Measurements from ENCODE around the gene SUN1.
"Not testable (repeated sequence)": the region's sequence is repeated elsewhere in the genome, so short reads cannot be mapped to it uniquely, and the experiment has no call there.

Gene SUN1

GRCh38 chr7:836429-836828 lies 4.2 kb downstream of the SUN1 start:
- H3K4me1 ChIP-seq (ENCODE audit: control insufficient read depth, insufficient read depth, low read length): peaks cover 34% of the 10 kb centered on the region
- peak; percentile 25 for DNase-seq (ENCODE audit: low read depth)

GRCh38 chr7:837001-837400 lies 4.7 kb downstream of the SUN1 start:
- H3K9me3 ChIP-seq (ENCODE audit: control insufficient read depth, low read length): no peaks in the 10 kb centered on the region
- H3K36me3 ChIP-seq (ENCODE audit: control insufficient read depth, insufficient read depth, low read length, severe bottlenecking): peaks cover 24% of the 10 kb centered on the region
- peak overlapping the region; percentile 69 for H3K9ac ChIP-seq (ENCODE audit: low read length)
- DNase-seq (ENCODE audit: low read depth): no peak
- peaks cover 28% of the 10 kb centered on the region for H3K4me1 ChIP-seq (ENCODE audit: control insufficient read depth, insufficient read depth, low read length)
- H3K27me3 ChIP-seq (replicated peaks; ENCODE audit: control insufficient read depth, insufficient read depth, low read length): no peaks in the 10 kb centered on the region
- H3K4me3 ChIP-seq (ENCODE audit: low read length): no peak overlapping the region

More at GRCh38 chr7:836429-836828, 4.2 kb downstream of the SUN1 start:
- peak overlapping the region; percentile 69 for H3K9ac ChIP-seq (ENCODE audit: low read length)
- no peak overlapping the region for H3K4me3 ChIP-seq (ENCODE audit: low read length)
- no peaks in the 10 kb centered on the region for H3K9me3 ChIP-seq (ENCODE audit: control insufficient read depth, low read length)
- H3K36me3 ChIP-seq (ENCODE audit: control insufficient read depth, insufficient read depth, low read length, severe bottlenecking): peaks cover 19% of the 10 kb centered on the region
- no peaks in the 10 kb centered on the region for H3K27me3 ChIP-seq (replicated peaks; ENCODE audit: control insufficient read depth, insufficient read depth, low read length)

GRCh38 chr7:840001-840600 lies 7.8 kb downstream of the SUN1 start:
- Histone ChIP-seq H3K4me3 (ENCODE audit: low read length) (no peak overlapping the region), H3K4me1 (ENCODE audit: control insufficient read depth, insufficient read depth, low read length) (peaks cover 8% of the 10 kb centered on the region), H3K36me3 (ENCODE audit: control insufficient read depth, insufficient read depth, low read length, severe bottlenecking) (peaks cover 55% of the 10 kb centered on the region)

GRCh38 chr7:841943-842342 lies 9.7 kb downstream of the SUN1 start:
- Histone ChIP-seq H3K9ac (ENCODE audit: low read length) (no peak overlapping the region), H3K4me3 (ENCODE audit: low read length) (no peak overlapping the region), H3K27me3 (replicated peaks; ENCODE audit: control insufficient read depth, insufficient read depth, low read length) (no peaks in the 10 kb centered on the region), H3K36me3 (ENCODE audit: control insufficient read depth, insufficient read depth, low read length, severe bottlenecking) (peaks cover 60% of the 10 kb centered on the region), H3K9me3 (ENCODE audit: control insufficient read depth, low read length) (no peaks in the 10 kb centered on the region), H3K4me1 (ENCODE audit: control insufficient read depth, insufficient read depth, low read length) (peaks cover 1% of the 10 kb centered on the region)
- DNase-seq (ENCODE audit: low read depth): no peak

More at GRCh38 chr7:840001-840600, 7.8 kb downstream of the SUN1 start:
- H3K9ac ChIP-seq (ENCODE audit: low read length): no peak overlapping the region
- no peak for DNase-seq (ENCODE audit: low read depth)
- H3K27me3 ChIP-seq (replicated peaks; ENCODE audit: control insufficient read depth, insufficient read depth, low read length): no peaks in the 10 kb centered on the region
- no peaks in the 10 kb centered on the region for H3K9me3 ChIP-seq (ENCODE audit: control insufficient read depth, low read length)

GRCh38 chr7:842431-843031 lies 10.3 kb downstream of the SUN1 start:
- Histone ChIP-seq H3K27me3 (replicated peaks; ENCODE audit: control insufficient read depth, insufficient read depth, low read length) (no peaks in the 10 kb centered on the region), H3K4me3 (ENCODE audit: low read length) (no peak overlapping the region), H3K9ac (ENCODE audit: low read length) (no peak overlapping the region), H3K36me3 (ENCODE audit: control insufficient read depth, insufficient read depth, low read length, severe bottlenecking) (peaks cover 58% of the 10 kb centered on the region), H3K4me1 (ENCODE audit: control insufficient read depth, insufficient read depth, low read length) (no peaks in the 10 kb centered on the region), H3K9me3 (ENCODE audit: control insufficient read depth, low read length) (no peaks in the 10 kb centered on the region)
- no peak for DNase-seq (ENCODE audit: low read depth)

GRCh38 chr7:843230-843629 lies 11.0 kb downstream of the SUN1 start:
- Histone ChIP-seq H3K9me3 (ENCODE audit: control insufficient read depth, low read length) (no peaks in the 10 kb centered on the region), H3K36me3 (ENCODE audit: control insufficient read depth, insufficient read depth, low read length, severe bottlenecking) (peaks cover 56% of the 10 kb centered on the region), H3K9ac (ENCODE audit: low read length) (no peak overlapping the region), H3K4me3 (ENCODE audit: low read length) (no peak overlapping the region), H3K27me3 (replicated peaks; ENCODE audit: control insufficient read depth, insufficient read depth, low read length) (no peaks in the 10 kb centered on the region), H3K4me1 (ENCODE audit: control insufficient read depth, insufficient read depth, low read length) (no peaks in the 10 kb centered on the region)
- no peak for DNase-seq (ENCODE audit: low read depth)

GRCh38 chr7:844043-844442 lies 11.8 kb downstream of the SUN1 start:
- Histone ChIP-seq H3K9ac (ENCODE audit: low read length) (no peak overlapping the region), H3K9me3 (ENCODE audit: control insufficient read depth, low read length) (no peaks in the 10 kb centered on the region), H3K36me3 (ENCODE audit: control insufficient read depth, insufficient read depth, low read length, severe bottlenecking) (peaks cover 54% of the 10 kb centered on the region), H3K4me1 (ENCODE audit: control insufficient read depth, insufficient read depth, low read length) (no peaks in the 10 kb centered on the region), H3K27me3 (replicated peaks; ENCODE audit: control insufficient read depth, insufficient read depth, low read length) (no peaks in the 10 kb centered on the region), H3K4me3 (ENCODE audit: low read length) (no peak overlapping the region)
- no peak for DNase-seq (ENCODE audit: low read depth)

GRCh38 chr7:844514-844913 lies 12.2 kb downstream of the SUN1 start:
- H3K27me3 ChIP-seq (replicated peaks; ENCODE audit: control insufficient read depth, insufficient read depth, low read length): no peaks in the 10 kb centered on the region
- no peak for DNase-seq (ENCODE audit: low read depth)
- H3K4me3 ChIP-seq (ENCODE audit: low read length): no peak overlapping the region
- H3K4me1 ChIP-seq (ENCODE audit: control insufficient read depth, insufficient read depth, low read length): no peaks in the 10 kb centered on the region
- H3K9me3 ChIP-seq (ENCODE audit: control insufficient read depth, low read length): no peaks in the 10 kb centered on the region
- peaks cover 55% of the 10 kb centered on the region for H3K36me3 ChIP-seq (ENCODE audit: control insufficient read depth, insufficient read depth, low read length, severe bottlenecking)
- no peak overlapping the region for H3K9ac ChIP-seq (ENCODE audit: low read length)

- H3K4me3 ChIP-seq (ENCODE audit: low read length): no peak overlapping the region
- H3K9ac ChIP-seq (ENCODE audit: low read length): no peak overlapping the region
- H3K9me3 ChIP-seq (ENCODE audit: control insufficient read depth, low read length): no peaks in the 10 kb centered on the region
- no peak for DNase-seq (ENCODE audit: low read depth)
- no peaks in the 10 kb centered on the region for H3K4me1 ChIP-seq (ENCODE audit: control insufficient read depth, insufficient read depth, low read length)
- peaks cover 56% of the 10 kb centered on the region for H3K36me3 ChIP-seq (ENCODE audit: control insufficient read depth, insufficient read depth, low read length, severe bottlenecking)
- no peaks in the 10 kb centered on the region for H3K27me3 ChIP-seq (replicated peaks; ENCODE audit: control insufficient read depth, insufficient read depth, low read length)
These were observed 12.8 kb downstream of the SUN1 start for GRCh38 chr7:845091-845490.

- H3K4me3 ChIP-seq (ENCODE audit: low read length): no peak overlapping the region
- H3K27me3 ChIP-seq (replicated peaks; ENCODE audit: control insufficient read depth, insufficient read depth, low read length): no peaks in the 10 kb centered on the region
- H3K9ac ChIP-seq (ENCODE audit: low read length): no peak overlapping the region
- DNase-seq (ENCODE audit: low read depth): no peak
- no peaks in the 10 kb centered on the region for H3K4me1 ChIP-seq (ENCODE audit: control insufficient read depth, insufficient read depth, low read length)
- no peaks in the 10 kb centered on the region for H3K9me3 ChIP-seq (ENCODE audit: control insufficient read depth, low read length)
- peaks cover 53% of the 10 kb centered on the region for H3K36me3 ChIP-seq (ENCODE audit: control insufficient read depth, insufficient read depth, low read length, severe bottlenecking)
These were observed 13.5 kb downstream of the SUN1 start for GRCh38 chr7:845731-846130.

GRCh38 chr7:846958-847650 lies 14.8 kb downstream of the SUN1 start:
- H3K9me3 ChIP-seq (ENCODE audit: control insufficient read depth, low read length); H3K27me3 ChIP-seq (replicated peaks; ENCODE audit: control insufficient read depth, insufficient read depth, low read length); H3K4me3 ChIP-seq (ENCODE audit: low read length); H3K9ac ChIP-seq (ENCODE audit: low read length); DNase-seq (ENCODE audit: low read depth); H3K4me1 ChIP-seq (ENCODE audit: control insufficient read depth, insufficient read depth, low read length): not testable (repeated sequence)
- peaks cover 45% of the 10 kb centered on the region for H3K36me3 ChIP-seq (ENCODE audit: control insufficient read depth, insufficient read depth, low read length, severe bottlenecking)
